Measurements from ENCODE around the gene ATXN7L3.

The ATXN7L3 gene

DNA sequence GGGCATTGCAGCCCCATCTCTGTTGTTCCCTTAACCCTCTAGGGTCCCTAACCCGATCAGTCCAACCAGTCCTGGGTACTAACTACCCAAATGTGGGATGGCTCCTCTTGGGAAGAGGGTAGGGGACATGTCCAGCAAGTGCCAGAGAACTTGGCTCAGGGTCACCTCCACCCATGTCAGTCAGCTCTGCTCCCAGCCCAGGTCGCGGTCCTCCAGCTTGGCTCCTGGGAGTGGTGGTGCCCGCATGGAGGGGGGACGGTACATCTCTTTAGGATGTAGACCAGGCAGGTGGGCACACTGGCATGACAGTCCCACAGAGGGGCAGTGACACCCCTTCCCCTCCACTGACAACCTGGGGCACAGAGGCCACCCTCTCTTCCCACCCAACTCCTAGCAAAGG is 6.9 kb downstream of the ATXN7L3 start:
- H3K36me3 ChIP-seq = peaks cover 39% of the 10 kb centered on the region

DNA sequence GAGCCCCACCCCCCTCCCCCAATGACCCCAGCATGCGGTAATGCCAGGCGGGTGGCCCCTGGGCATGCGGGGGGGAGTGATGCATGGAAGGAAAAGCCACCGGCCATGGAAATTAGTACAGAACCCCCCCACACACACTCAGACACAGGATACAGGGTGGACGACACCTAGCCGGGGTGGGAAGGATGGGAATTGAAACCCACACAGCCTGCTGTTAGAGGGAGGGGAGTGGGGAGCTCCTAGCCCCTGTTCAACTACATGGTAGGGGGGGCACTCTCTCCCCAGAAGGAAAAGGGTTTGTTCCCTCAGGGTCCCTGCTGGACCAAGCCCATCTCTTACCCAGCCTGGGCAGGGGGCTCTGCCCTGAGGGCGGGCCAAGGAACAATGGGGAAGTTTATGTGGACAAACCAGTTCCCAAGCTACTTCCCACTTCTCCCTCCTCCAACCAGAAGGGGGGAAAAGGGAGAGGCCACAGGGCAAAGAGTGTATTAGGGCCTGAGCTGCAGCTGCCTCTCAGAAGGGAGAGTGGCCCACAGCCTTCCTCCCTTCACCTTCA is 7.7 kb downstream of the ATXN7L3 start:
- H3K4me3 ChIP-seq (ENCODE audit: low read depth, low read length) = no peak overlapping the region
- H3K4me1 ChIP-seq = no peaks in the 10 kb centered on the region
- peaks cover 36% of the 10 kb centered on the region for H3K36me3 ChIP-seq
- DNase-seq = no peak
- no peaks in the 10 kb centered on the region for H3K27me3 ChIP-seq
- no peaks in the 10 kb centered on the region for H3K9me3 ChIP-seq
- TF ChIP-seq, protein P1, sequence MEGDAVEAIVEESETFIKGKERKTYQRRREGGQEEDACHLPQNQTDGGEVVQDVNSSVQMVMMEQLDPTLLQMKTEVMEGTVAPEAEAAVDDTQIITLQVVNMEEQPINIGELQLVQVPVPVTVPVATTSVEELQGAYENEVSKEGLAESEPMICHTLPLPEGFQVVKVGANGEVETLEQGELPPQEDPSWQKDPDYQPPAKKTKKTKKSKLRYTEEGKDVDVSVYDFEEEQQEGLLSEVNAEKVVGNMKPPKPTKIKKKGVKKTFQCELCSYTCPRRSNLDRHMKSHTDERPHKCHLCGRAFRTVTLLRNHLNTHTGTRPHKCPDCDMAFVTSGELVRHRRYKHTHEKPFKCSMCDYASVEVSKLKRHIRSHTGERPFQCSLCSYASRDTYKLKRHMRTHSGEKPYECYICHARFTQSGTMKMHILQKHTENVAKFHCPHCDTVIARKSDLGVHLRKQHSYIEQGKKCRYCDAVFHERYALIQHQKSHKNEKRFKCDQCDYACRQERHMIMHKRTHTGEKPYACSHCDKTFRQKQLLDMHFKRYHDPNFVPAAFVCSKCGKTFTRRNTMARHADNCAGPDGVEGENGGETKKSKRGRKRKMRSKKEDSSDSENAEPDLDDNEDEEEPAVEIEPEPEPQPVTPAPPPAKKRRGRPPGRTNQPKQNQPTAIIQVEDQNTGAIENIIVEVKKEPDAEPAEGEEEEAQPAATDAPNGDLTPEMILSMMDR (IDR thresholded peaks at IDR 0.05; ENCODE audit: low read depth, low read length) = no peak

More for the DNA sequence above, 6.9 kb downstream of the ATXN7L3 start:
- TF ChIP-seq, protein P1 (IDR thresholded peaks at IDR 0.05; ENCODE audit: low read depth, low read length) = no peak
- H3K27me3 ChIP-seq = no peaks in the 10 kb centered on the region
- no peak overlapping the region for H3K4me3 ChIP-seq (ENCODE audit: low read depth, low read length)
- DNase-seq = no peak
- H3K4me1 ChIP-seq = no peaks in the 10 kb centered on the region
- H3K9me3 ChIP-seq = no peaks in the 10 kb centered on the region

DNA sequence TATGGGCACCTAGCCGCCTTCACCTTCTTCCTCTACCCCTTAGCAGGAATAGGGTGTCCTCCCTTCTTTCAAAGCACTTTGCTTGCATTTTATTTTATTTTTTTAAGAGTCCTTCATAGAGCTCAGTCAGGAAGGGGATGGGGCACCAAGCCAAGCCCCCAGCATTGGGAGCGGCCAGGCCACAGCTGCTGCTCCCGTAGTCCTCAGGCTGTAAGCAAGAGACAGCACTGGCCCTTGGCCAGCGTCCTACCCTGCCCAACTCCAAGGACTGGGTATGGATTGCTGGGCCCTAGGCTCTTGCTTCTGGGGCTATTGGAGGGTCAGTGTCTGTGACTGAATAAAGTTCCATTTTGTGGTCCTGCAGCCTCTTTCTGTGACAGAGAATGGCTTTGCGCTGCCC is 8.3 kb downstream of the ATXN7L3 start:
- H3K4me1 ChIP-seq = no peaks in the 10 kb centered on the region
- TF ChIP-seq, protein P1 (IDR thresholded peaks at IDR 0.05; ENCODE audit: low read depth, low read length) = no peak
- H3K36me3 ChIP-seq = peaks cover 33% of the 10 kb centered on the region
- H3K27me3 ChIP-seq = no peaks in the 10 kb centered on the region
- DNase-seq = no peak
- no peak overlapping the region for H3K4me3 ChIP-seq (ENCODE audit: low read depth, low read length)
- H3K9me3 ChIP-seq = no peaks in the 10 kb centered on the region

DNA sequence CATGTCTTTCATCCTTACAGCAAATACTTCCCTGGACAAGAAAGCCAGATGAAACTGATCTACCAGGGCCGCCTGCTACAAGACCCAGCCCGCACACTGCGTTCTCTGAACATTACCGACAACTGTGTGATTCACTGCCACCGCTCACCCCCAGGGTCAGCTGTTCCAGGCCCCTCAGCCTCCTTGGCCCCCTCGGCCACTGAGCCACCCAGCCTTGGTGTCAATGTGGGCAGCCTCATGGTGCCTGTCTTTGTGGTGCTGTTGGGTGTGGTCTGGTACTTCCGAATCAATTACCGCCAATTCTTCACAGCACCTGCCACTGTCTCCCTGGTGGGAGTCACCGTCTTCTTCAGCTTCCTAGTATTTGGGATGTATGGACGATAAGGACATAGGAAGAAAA is 9.2 kb downstream of the ATXN7L3 start:
- DNase-seq = no peak
- no peak overlapping the region for H3K4me3 ChIP-seq (ENCODE audit: low read depth, low read length)
- no peaks in the 10 kb centered on the region for H3K4me1 ChIP-seq
- TF ChIP-seq, protein P1 (IDR thresholded peaks at IDR 0.05; ENCODE audit: low read depth, low read length) = no peak
- peaks cover 32% of the 10 kb centered on the region for H3K36me3 ChIP-seq
- H3K27me3 ChIP-seq = no peaks in the 10 kb centered on the region
- no peaks in the 10 kb centered on the region for H3K9me3 ChIP-seq

DNA sequence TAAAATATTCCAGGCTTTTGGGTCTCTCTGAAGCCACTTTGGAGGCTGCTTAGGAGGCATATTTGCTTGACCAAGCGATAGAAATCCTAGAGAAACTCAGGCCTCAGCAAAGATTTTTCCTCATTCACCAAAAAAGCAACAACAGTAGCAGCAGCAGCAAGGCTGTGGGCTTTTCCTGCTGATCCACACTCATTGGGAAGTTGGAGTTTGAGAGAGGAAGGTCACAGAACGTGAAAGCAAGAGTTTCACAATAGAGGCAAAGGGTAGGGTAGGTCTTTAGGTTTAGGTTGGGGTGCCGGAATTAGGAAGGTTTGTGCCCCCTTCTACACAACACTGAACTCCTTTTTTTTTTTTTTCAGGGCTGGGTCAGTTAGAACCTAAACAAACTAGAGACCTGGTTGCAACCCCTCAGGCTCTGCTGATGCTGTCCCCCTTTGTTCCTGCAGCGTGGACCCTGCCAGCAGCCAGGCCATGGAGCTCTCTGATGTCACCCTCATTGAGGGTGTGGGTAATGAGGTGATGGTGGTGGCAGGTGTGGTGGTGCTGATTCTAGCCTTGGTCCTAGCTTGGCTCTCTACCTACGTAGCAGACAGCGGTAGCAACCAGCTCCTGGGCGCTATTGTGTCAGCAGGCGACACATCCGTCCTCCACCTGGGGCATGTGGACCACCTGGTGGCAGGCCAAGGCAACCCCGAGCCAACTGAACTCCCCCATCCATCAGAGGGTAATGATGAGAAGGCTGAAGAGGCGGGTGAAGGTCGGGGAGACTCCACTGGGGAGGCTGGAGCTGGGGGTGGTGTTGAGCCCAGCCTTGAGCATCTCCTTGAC is 10.9 kb downstream of the ATXN7L3 start:
- Histone ChIP-seq H3K4me1 (no peaks in the 10 kb centered on the region), H3K36me3 (peaks cover 15% of the 10 kb centered on the region), H3K27me3 (no peaks in the 10 kb centered on the region), H3K9me3 (no peaks in the 10 kb centered on the region), H3K4me3 (ENCODE audit: low read depth, low read length) (no peak overlapping the region)
- no peak for DNase-seq
- TF ChIP-seq, protein P1 (IDR thresholded peaks at IDR 0.05; ENCODE audit: low read depth, low read length) = no peak

Data from BE2C (cell line).